NCI-H345 (cell line): Measurements from ENCODE around the gene TNRC6C.

Experiments used
- DNase-seq: peaks from one replicate; lab custom pipeline; 2025; lab: John Stamatoyannopoulos, UW

TNRC6C gene

GRCh38 chr17:78012428-78012827, 53.9 kb downstream of the TNRC6C start:
- no peak for DNase-seq

DNA sequence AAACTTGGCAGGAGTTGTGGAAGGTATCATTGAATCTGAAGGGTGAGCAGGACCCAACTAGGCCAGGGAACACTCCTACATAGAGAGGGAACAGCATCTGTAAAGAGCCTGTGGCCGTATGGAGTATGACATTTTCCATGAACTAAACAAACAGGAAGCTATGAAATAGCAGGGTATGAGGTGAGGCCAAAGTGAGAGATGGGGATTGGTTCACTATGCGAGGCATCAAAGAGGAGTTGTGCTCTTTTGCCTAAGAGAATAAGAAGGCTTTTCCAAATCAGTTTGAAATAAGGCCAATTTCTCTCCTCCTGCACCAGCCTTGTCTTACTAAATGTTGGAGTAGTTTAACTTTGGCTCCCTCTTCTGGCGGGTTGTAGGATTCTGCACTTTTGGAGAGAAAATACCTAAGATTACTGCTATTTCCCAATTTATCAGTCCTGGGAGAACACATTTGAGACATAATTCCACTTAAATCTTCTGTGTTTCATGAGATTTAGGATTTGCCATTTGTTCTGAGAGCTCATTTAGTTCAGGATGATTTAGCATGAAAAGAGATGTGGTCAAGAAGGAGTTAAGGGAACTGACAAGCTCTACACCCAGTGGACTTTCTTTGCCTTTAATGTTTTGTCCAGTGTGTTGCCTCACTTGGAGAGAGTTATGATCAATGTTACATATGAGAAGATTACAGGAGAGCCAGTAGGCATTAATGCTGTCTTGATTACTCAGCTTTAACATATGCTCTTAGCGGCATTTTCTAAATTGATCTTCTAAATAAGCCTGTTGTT, 55.4 kb downstream of the TNRC6C start:
- peak; percentile 44 for DNase-seq

DNA sequence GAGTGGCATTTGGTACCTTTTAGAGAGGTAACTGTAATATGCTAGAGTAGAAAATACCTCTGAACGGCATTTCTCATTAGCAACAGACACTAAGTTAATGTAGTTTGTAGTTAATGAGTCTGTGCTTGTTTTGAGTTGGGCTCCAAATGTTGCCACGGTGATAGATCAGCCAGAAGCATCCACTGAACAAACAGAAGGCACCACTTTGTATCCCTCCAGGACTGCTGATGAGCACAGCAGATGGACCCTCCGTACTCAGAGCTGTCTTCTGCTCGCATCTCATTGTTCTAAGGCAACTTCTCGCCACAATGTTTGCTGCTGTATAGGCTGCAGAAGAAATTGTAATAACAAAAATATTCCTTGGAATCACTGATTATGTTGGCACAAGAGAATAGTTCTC, 56.1 kb downstream of the TNRC6C start:
- no peak for DNase-seq

- no peak for DNase-seq
Measured at GRCh38 chr17:78016852-78017251, 58.3 kb downstream of the TNRC6C start.

GRCh38 chr17:78019367-78019975, 61.0 kb downstream of the TNRC6C start:
- DNase-seq: peak; percentile 28

DNA sequence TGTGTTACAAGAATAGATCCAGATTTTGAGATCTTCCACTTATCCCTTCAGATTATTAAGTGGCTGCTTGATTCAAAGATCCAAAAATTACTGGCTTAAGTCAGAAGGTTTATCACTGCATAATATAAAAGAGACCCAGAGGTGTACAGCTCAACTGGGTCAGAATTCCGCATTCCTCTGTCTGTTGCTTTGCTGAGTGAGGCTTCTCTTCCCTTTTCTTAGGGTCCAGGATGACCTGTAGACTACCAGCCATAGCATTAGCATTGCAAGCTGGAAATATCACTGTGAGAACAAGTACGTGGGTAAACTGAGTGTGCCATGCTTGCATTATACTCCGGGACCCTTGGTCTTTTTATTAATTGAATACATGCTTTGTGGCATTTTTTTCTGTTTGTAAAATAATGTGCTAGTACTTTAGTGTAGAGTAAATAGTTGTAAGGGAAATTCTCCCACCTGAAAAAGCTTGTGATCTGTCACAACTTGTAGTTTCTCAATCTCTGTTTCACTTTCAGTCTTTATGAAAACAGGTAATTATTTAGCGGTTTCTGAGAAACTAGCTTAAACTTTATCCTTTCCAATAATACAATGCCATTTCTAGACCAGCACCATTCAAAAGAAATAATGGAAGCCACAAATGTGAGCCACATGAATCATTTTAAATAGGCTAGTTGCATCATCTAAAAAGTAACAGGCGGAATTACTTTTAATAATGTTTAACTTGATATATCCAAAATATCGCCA, 61.6 kb downstream of the TNRC6C start:
- no peak for DNase-seq

DNA sequence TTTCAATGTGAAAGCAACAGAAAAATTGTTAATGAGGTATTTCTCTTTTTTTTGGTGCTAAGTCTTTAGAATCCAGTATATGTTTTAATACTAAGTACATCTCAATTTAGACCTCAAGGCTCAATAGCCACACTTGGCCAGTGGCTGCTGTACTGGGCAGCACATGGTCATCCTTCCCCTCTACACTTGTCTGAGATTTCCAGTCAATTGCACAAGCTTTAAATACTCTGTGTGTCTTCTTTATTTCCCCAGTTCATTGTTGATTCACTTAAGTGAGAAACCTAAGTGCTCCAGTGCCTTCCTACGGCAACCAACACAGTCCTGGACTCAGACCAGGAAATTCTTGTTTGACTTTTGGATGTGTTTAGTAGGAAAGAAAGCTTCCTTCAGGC, 62.2 kb downstream of the TNRC6C start:
- no peak for DNase-seq

DNA sequence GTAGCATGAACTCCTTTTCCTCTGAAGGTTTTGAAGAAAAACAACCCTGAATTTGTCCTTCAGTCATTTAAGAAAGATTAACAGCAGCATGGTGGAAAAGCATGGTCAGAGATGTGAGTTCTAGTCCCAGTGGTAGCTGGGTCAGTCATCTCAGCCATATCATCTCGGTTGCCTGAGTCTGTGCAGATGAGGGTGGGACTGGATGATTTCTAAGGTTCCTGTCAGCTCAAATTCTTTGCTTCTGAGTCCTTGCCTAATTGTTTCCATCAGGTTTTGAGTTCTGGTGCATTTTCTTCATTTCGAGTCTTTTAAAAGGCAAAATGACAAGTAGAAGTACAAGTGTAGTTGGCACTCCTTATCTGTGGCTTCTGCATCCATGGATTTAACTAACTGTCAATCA, 63.9 kb downstream of the TNRC6C start:
- no peak for DNase-seq

DNA sequence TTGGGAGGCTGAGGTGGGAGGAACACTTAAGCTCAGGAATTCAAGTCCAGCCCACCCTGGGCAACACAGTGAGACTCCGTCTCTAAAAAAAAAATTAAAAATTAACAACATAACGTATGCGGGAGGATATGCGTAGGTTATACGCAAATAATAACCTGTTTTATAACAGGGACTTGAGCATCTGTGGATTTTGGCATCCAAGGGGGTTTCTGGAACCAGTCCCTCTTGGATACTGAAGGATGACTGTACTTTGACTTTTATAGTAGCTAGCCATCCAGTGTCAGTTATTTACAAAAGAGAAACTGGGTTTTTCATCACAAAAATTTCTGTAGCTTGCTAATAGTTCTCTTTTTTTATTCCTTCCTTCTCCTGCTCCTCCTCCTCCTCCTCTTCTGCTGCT, 64.5 kb downstream of the TNRC6C start:
- no peak for DNase-seq

DNA sequence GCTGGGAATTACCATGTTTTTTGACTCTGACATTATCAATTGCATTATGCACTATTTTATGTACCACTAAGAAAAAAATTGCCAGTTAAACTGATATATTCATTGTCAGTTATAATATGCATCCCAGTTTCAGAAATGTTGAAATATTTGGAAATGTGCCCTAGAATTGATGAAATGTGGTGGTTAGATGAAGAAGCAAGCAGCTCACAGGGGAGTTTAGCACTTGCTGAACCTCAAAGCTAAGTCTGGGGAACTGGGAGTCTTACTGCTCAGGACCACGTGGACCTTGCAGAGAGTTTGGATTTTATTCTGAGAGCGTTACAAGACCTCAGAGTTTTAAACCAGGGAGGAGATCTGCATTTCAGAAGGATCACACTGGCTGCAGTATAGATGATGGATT, 67.9 kb downstream of the TNRC6C start:
- DNase-seq: no peak

- no peak for DNase-seq
Measured at GRCh38 chr17:78027121-78027520, 68.6 kb downstream of the TNRC6C start.

DNA sequence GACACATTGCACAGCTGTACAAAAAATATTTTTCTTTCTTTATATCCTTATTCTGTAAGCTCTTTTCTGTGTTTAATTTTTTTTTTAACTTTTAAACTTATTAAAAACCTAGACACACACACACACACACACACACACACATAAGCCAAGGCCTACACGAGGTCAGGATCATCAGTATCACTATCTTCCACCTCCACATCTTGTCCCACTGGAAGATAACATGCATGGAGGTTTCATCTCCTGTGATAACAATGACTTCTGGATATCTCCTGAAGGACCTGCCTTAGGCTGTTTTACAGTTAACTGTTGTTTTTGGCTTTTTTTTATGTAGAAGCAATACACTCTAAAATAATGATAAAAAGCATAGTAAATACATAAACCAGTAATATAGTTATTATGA, 71.2 kb downstream of the TNRC6C start:
- no peak for DNase-seq

- DNase-seq: no peak
Measured at GRCh38 chr17:78031435-78031834, 72.9 kb downstream of the TNRC6C start.

DNA sequence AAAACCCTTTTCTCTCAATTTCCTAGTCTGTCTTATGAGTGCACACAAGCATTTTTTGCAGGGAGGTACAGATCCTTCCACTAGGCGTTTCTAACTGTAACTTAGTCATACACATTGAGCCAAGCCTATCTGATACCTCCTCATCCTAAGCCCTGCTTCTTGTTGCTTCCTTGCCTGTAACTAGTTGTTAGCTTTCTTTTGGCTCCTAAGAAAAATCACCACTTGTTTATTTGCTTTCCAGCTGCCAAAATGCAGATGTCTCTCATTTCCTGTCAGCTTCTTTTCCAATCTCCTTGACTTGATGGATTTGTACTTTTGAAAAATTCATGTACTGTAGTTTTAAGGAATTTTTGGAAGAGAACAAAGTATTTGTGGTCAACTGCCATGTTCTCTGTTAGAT, 73.7 kb downstream of the TNRC6C start:
- no peak for DNase-seq

DNA sequence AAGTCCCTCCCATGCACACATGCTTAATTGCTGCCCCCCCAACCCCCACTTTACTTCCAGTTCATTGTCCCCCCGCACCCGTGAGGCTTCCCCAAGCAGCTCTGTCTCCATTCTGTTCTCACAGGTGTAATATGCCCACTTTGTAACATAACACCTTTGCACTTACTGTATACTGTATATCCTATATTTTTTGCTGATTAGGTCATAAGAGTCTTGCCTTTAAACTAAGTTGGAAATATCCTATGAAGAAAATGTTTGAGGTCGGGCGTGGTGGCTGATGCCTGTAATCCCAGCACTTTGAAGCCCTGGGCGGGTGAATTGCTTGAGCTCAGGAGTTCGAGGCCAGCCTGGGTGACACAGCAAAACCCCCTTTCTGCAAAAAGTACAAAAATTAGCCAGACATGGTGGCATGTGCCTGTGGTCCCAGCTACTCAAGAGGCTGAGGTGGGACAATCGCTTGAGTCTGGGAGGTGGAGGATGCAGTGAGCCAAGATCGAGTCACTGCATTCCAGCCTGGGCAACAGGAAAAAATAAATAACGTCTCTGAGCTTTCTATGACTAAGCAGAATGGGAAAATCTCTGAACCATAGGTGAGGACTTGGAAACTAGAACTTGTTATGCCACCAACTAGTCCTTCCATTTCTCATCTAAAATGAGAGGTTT, 76.1 kb downstream of the TNRC6C start:
- DNase-seq: no peak

GRCh38 chr17:78037280-78037679, 78.8 kb downstream of the TNRC6C start:
- DNase-seq: no peak

DNA sequence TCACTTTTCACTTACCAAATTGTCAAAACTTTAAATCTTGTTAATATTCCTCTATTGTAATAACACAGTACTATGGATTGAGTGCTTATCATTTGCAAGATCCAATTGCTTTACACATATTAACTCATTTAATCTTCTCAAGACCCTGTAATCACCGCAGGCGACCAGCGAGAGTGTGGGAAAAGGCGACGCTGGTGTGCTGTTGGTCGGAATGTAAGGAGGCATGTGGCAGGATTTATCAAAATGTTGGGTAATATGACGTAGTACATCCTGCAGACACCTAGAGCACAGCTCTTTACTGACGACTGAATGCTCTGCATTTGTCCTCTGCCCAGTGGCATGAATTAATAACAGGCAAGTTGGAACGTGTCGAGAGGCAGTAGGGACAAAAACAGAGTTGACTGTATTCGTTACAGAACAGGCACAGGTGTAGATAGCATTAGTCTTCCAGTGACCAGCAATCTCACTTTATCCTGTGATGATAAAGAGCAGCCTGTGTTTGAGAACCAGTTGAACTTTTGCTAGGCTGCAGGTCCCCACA, 80.3 kb downstream of the TNRC6C start:
- DNase-seq: peak; percentile 49

- no peak for DNase-seq
Measured at GRCh38 chr17:78039581-78039980, 81.1 kb downstream of the TNRC6C start.

GRCh38 chr17:78040440-78041385, 82.2 kb downstream of the TNRC6C start:
- peak; percentile 86 for DNase-seq

DNA sequence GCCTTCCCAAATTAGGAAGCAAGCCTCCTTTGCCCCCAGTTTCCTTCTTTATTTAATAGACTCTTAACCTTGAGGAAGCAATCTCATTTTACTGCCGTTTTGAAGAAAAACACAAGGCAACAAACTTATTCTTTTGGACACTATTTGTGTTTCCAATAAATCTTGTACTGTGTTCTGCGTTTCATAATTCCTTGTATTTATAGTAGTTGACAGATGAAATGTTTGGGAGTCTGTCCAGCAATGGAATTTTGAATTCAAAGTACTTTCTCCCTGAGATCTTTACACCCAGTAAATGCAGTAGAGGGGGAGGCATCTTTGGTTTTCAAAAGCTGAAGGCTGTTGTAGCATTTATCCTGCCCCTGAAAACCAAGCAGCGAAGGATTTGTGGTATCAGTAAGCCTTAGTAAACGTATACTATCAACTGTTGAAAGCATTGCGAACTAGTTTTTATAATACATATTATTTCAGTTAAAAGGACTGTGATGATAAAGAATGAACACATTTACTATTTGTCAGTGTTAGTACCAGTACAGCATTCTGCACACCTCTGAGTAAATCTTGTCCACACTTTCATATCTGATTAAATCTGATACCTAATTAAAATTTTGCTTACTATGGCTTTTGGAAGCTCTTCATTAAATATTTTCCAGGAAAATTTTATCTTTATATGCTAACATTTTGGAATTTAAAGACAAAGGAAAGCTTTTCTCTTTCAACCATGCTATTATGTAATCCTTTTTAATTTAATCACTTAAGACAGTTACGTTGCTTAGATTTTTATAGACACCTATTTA, 83.1 kb downstream of the TNRC6C start:
- no peak for DNase-seq
